Tibial nerve (tissue), 3 donors: Measurements from ENCODE around the gene GUF1.

Source experiments
- CTCF ChIP-seq, 5 experiments: fragments of 200-600 bp in 3 of 5; fragments of 450-650 bp in 2 of 5; sonication (generic) in 3 of 5; IDR thresholded peaks; one replicate each; pipeline ENCODE4 v1.5.1; 2016 to 2019; ENCODE audit warnings: antibody characterized with exemption in 5 of 5, mild to moderate bottlenecking in 3 of 5, moderate library complexity in 2 of 5
- POLR2A ChIP-seq, 2 donors: fragments of 450-650 bp; IDR thresholded peaks; one replicate each; pipeline ENCODE4 v1.6.1; 2017; ENCODE audit warnings: antibody characterized with exemption in 2 of 2, mild to moderate bottlenecking in 2 of 2, moderate library complexity in 2 of 2

GRCh38 chr4:44700427-44700826 is 22.2 kb downstream of the GUF1 start:
- no peak for TF ChIP-seq CTCF (IDR thresholded peaks at IDR 0.05)
- no peak for TF ChIP-seq POLR2A (IDR thresholded peaks at IDR 0.05)
